ENCODE data around the gene NXF2B.
A peak's percentile ranks its signal among the peaks of the same experiment; 100 is the strongest.
"Not testable (repeated sequence)": the region's sequence is repeated elsewhere in the genome, so short reads cannot be mapped to it uniquely, and the experiment has no call there.

The NXF2B gene, protein sequence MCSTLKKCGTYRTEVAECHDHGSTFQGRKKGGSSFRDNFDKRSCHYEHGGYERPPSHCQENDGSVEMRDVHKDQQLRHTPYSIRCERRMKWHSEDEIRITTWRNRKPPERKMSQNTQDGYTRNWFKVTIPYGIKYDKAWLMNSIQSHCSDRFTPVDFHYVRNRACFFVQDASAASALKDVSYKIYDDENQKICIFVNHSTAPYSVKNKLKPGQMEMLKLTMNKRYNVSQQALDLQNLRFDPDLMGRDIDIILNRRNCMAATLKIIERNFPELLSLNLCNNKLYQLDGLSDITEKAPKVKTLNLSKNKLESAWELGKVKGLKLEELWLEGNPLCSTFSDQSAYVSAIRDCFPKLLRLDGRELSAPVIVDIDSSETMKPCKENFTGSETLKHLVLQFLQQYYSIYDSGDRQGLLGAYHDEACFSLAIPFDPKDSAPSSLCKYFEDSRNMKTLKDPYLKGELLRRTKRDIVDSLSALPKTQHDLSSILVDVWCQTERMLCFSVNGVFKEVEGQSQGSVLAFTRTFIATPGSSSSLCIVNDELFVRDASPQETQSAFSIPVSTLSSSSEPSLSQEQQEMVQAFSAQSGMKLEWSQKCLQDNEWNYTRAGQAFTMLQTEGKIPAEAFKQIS

GRCh38 chrX:102439908-102440307 is at the start of gene NXF2B:
NXF2B (minus strand) TSS chrX:102440008; CDS start chrX:102380036, 59,972 bp downstream.
- not testable (repeated sequence) for DNase-seq (ENCODE audit: low read depth in 2 of 2)

DNA sequence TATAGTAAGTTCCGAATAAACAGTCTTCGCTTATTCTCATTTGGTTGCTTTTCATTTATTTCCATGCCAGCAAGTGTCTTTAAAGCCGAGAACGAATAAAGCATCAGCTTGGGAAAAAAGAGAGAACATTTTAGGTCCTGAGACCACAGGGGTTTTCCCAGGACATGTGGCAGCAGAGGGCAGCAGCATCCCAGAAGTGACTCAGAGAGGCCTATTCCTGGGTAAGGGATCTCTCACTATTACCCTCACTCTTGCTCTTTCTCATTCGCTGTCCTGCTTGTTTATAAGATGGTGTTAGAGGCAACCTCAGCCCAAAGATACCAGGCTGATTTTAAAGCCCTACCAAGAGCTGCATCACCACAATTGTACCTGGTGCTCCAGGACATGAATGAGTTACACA is 39.0 kb upstream of the NXF2B start:
- not testable (repeated sequence) for DNase-seq (ENCODE audit: low read depth in 2 of 2)

GRCh38 chrX:102471762-102472220 is 32.0 kb upstream of the NXF2B start, which contains the start of gene TCP11X2:
TCP11X2 (minus strand) TSS chrX:102471812.
- not testable (repeated sequence) for DNase-seq (ENCODE audit: low read depth in 2 of 2)

- DNase-seq (ENCODE audit: low read depth in 2 of 2): not testable (repeated sequence)
Observed at GRCh38 chrX:102470215-102470614, 30.4 kb upstream of the NXF2B start.

DNA sequence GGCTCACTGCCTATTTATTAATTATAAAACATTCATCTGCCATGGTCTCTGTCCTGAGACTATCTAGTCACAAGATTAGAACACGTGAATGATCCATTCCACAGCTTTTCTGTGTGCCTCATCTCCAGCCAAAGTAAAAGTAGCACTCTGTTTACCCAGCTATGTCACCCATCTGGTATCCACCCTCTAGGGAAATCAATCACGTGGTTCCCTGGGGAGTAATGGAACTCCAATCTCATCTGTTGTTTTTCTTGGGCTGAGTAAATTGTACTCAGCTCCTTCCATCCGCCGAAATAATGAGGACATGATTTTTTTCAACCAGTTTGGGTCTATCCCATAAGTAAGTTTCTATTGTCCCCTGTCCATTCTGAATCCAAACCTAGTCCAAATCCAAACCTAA is 18.8 kb upstream of the NXF2B start:
- DNase-seq (ENCODE audit: low read depth in 2 of 2): not testable (repeated sequence)

DNA sequence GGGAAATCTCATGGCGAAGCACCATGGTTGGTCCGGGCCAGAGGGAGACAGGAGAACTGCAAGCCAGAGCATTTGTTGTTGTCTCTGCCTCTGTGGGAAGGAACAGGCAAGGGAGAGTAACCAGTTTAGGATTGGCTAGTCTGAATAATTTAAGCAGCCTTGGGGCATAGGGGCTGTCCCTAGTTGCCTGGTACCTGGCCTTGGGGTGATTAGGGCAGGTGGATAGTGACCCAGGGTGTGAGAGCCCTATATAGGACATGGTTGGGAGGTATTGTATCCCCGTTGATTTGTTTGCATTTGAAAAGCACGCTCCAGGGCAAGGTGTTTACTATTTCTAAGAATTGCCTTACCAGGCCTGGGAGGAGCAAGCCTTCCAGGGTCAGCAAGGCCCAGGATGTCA is 25.3 kb downstream of the NXF2B start:
- DNase-seq (ENCODE audit: low read depth in 2 of 2): not testable (repeated sequence)

GRCh38 chrX:102345916-102346315 is 93.9 kb downstream of the NXF2B start:
- peak; percentile 37 for DNase-seq (ENCODE audit: low read depth in 2 of 2)

- DNase-seq (ENCODE audit: low read depth in 2 of 2): no peak
Observed at GRCh38 chrX:102341867-102342266, 97.9 kb downstream of the NXF2B start.

DNA sequence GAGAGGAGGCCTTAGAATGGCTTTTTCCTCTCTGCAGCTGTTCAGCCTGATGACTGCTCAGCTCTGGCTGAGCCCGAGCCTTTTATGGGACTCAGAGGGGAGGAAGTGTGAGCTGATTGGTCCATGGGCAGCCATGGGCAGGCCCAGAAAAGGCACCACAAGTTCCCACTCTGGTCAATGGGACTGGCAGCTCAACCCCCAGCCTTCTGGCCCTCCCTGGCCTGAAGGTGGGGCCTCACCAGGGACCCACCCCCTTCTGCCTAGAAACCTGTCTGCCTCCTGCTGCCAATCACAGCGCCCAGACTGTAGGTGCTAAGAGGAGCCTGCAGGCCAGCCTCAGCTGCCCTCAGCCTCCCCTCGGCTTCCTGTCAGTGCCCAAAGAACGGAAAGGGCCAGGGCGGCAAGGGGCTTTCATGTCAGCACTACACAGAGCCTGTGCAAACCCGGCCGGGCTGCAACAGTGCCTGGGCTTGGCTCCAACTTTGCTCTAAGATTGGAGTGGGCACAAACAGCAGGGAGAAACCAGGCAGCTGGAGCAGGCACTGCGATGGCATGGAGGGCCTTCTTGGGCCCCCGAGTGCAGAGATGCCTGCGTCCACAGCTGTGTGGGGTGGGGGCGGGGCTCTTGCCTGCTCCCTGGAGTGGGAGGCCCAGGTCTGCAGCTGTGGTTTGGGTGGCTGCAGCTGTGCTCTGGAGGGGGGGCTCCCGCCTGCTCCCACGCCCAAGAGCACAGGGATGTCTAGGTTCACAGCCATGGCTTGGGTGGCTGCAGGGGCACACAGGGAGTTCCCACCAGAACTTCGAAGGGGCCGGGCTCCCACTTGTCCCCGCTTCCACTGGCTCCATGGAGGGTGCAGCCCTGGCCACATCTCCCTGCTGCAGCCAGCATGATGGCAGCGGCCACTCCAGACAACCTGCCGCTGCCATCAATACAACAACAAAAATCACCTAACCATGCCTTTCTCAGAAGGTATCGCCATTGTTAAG is 100.2 kb downstream of the NXF2B start:
- DNase-seq (ENCODE audit: low read depth in 2 of 2): no peak

GRCh38 chrX:102338162-102338561 is 101.6 kb downstream of the NXF2B start:
- no peak for DNase-seq (ENCODE audit: low read depth in 2 of 2)
